Adrenal gland (tissue), 5 donors: ENCODE measurements around the gene ZC3H12C.

ENCODE experiments used
- CTCF ChIP-seq, 6 experiments: fragments of 450-650 bp in 4 of 6; fragments of 200-600 bp in 2 of 6; sonication (generic) in 1 of 6; IDR thresholded peaks; 1 replicate in 5 of 6; 2 replicates in 1 of 6; pipeline versions ENCODE4 v1.5.1 to v1.8.0; 2016 to 2021; ENCODE audit warnings: antibody characterized with exemption in 6 of 6, mild to moderate bottlenecking in 2 of 6, moderate library complexity in 1 of 6
- POLR2A ChIP-seq, 2 donors: fragments of 450-650 bp; IDR thresholded peaks; one replicate each; pipeline ENCODE4 v1.6.1; 2017; ENCODE audit warnings: antibody characterized with exemption in 2 of 2, mild to moderate bottlenecking in 2 of 2, moderate library complexity in 1 of 2
- donor health status: DM: no; HTN: no; CAD: no.

GRCh38 chr11:110130642-110131238 lies 37.5 kb downstream of the ZC3H12C start:
- TF ChIP-seq CTCF (IDR thresholded peaks at IDR 0.05), result no peak
- peak in 1 of 2 donors; percentile 21 for TF ChIP-seq POLR2A (IDR thresholded peaks at IDR 0.05)
